GM10248 (cell line): Measurements from ENCODE around the gene MINPP1.

ENCODE experiments used
- CTCF ChIA-PET: fragments of 300-600 bp; sonication (Branson Sonifier 250); formaldehyde crosslinking; extraction: SDS; loops from one replicate; lab custom pipeline; 2021; ENCODE audit warnings: antibody characterized with exemption; lab: Yijun Ruan, JAX
- POLR2A ChIA-PET: fragments of 350-650 bp; sonication (Branson Sonifier 250); formaldehyde crosslinking; extraction: SDS; loops from one replicate; lab custom pipeline; 2020; ENCODE audit warnings: antibody characterized with exemption; lab: Yijun Ruan, JAX
- DNase-seq: peaks from one replicate; pipeline ENCODE4 v3.0.0; 2012; ENCODE audit errors: extremely low spot score
- TF ChIP-seq, protein P1 (sequence below): IDR thresholded peaks from 2 replicates; pipeline ENCODE4 v1.5.1; 2012; ENCODE audit warnings: mild to moderate bottlenecking, low read depth; ENCODE audit errors: extremely low read depth, missing control alignments, control extremely low read depth

MINPP1 gene

DNA sequence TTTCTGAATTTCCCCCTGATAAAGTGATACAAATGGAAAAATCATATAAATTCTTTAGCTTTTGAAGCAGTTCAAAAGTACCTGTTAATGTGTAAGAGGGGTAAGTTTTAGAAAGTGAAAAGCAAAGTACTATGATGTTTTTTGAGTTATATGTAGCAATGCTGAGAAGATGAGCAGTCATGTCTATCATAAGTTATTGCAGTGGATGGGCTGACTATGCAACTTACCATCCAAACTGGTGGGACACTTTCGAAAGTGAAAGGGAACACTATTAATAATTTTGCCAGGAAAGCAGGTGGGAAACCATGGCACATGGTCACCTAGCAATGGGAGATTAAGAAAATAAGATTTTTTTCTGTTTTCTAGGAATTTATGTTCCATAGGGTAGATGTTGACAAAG, 4.1 kb downstream of the MINPP1 start:
- POLR2A ChIA-PET: no interaction called here
- CTCF ChIA-PET: interaction anchor here (0.7 kb wide), 1 partner anchor 264 kb away, joined by 3 read pairs; no protein-coding TSS in a partner anchor
- DNase-seq: no peak
- TF ChIP-seq, protein P1, sequence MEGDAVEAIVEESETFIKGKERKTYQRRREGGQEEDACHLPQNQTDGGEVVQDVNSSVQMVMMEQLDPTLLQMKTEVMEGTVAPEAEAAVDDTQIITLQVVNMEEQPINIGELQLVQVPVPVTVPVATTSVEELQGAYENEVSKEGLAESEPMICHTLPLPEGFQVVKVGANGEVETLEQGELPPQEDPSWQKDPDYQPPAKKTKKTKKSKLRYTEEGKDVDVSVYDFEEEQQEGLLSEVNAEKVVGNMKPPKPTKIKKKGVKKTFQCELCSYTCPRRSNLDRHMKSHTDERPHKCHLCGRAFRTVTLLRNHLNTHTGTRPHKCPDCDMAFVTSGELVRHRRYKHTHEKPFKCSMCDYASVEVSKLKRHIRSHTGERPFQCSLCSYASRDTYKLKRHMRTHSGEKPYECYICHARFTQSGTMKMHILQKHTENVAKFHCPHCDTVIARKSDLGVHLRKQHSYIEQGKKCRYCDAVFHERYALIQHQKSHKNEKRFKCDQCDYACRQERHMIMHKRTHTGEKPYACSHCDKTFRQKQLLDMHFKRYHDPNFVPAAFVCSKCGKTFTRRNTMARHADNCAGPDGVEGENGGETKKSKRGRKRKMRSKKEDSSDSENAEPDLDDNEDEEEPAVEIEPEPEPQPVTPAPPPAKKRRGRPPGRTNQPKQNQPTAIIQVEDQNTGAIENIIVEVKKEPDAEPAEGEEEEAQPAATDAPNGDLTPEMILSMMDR: no peak

- POLR2A ChIA-PET: no interaction called here
- TF ChIP-seq, protein P1: no peak
- CTCF ChIA-PET: no interaction called here
- DNase-seq: no peak
Observed at GRCh38 chr10:87510025-87510424, 5.3 kb downstream of the MINPP1 start.

GRCh38 chr10:87511526-87511925, 6.8 kb downstream of the MINPP1 start:
- no peak for DNase-seq
- POLR2A ChIA-PET: no interaction called here
- TF ChIP-seq, protein P1: no peak
- CTCF ChIA-PET: no interaction called here

DNA sequence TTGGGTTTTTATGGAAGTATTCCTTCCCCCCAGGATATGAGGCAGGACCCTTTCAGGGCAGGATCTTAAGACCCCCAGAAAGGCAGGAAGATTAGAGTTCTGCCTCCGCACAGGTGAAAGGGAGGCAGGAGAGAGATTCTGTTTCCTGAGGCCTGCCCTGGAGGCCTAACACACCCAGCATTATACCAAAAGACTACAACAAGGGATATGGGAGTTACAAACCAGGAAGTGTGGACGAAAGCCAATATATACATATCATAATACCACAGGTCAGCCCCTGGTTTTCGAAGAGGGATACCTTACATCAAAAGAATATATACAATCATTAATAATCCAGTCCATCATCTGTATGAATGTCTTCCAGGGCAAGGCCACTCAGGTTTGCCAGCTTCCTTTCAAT, 14.2 kb downstream of the MINPP1 start:
- DNase-seq: no peak
- ChIA-PET CTCF (interaction anchor here (1.2 to 2.2 kb wide), 6 partner anchors 12 to 216 kb away, joined by 3 to 9 read pairs (median 4); partner anchors contain the start of gene MINPP1), POLR2A (no interaction called here)
- TF ChIP-seq, protein P1: no peak

- CTCF ChIA-PET: interaction anchor here (1.2 to 2.2 kb wide), 6 partner anchors 13 to 215 kb away, joined by 3 to 9 read pairs (median 4); partner anchors contain the start of gene MINPP1
- POLR2A ChIA-PET: no interaction called here
- TF ChIP-seq, protein P1: no peak
- peak; percentile 52 for DNase-seq
Observed at GRCh38 chr10:87519582-87519981, 14.9 kb downstream of the MINPP1 start.

- TF ChIP-seq, protein P1: no peak
- CTCF ChIA-PET: interaction anchor here (1.2 to 1.8 kb wide), 3 partner anchors 9 to 19 kb away, joined by 3 to 6 read pairs (median 5); no protein-coding TSS in a partner anchor
- POLR2A ChIA-PET: no interaction called here
- DNase-seq: no peak
Observed at GRCh38 chr10:87523731-87524130, 19.0 kb downstream of the MINPP1 start.
